Measurements from ENCODE around the gene KRT83. TPM values are rescaled to one million over a fixed set of nuclear protein-coding genes. Genes with fewer than 3 reads are reported as not detected.
"Not testable (repeated sequence)": the region's sequence is repeated elsewhere in the genome, so short reads cannot be mapped to it uniquely, and the experiment has no call there.

The KRT83 gene
- total RNA-seq, 1 experiment from 2014 or later: not detected

GRCh38 chr12:52308806-52309425 lies 12.3 kb downstream of the KRT83 start:
- DNase-seq (ENCODE audit: low spot score): no peak

- DNase-seq (ENCODE audit: low spot score): no peak
These were observed 13.1 kb downstream of the KRT83 start for GRCh38 chr12:52307836-52308805.

GRCh38 chr12:52306731-52307130 lies 14.5 kb downstream of the KRT83 start:
- no peak for DNase-seq (ENCODE audit: low spot score)

DNA sequence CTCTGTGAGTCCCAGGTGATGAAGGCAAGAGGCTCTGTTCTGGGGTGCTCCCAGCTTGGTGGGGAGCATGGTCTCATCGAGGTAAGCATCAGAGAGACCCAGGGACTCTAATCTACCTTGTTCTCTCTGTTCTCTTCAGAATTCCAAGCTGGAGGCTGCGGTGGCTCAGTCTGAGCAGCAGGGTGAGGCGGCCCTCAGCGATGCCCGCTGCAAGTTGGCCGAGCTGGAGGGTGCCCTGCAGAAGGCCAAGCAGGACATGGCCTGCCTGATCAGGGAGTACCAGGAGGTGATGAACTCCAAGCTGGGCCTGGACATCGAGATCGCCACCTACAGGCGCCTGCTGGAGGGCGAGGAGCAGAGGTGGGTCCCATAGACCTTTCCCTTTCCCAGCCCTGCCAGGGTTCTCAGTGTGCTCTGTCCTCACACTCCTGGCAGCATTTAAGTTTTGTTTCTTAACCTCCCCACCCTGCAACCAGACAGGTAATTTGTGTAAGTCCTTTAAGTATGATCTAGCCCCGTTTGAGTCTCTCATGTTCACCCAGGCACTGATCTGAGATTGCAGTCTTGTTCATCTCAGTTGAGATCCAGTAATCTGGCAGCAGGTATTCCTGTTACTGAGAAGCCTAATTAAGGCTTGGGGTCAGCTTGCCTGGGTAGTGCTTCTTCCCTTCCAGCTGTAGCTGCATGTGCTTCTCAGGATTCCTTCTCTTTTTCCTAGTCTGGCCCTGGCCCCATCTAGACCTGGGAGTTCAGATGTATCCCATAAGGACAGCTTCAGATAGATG lies 15.1 kb downstream of the KRT83 start:
- DNase-seq (ENCODE audit: low spot score): no peak

DNA sequence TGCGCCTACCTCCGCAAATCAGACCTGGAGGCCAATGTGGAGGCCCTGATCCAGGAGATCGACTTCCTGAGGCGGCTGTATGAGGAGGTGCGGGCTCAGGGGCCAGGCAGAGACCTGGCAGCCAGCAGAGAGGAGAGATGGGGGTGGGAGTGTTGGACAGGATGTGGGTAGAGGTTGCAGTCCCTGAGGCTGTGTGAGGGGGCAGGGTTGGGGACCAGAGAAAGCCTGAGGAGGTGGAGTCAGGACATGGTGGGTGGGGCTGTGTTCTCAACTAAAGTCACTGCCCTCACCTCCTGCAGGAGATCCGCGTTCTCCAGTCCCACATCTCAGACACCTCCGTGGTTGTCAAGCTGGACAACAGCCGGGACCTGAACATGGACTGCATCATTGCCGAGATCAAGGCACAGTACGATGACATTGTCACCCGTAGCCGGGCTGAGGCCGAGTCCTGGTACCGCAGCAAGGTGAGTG lies 16.2 kb downstream of the KRT83 start:
- peak; percentile 49 for DNase-seq (ENCODE audit: low spot score)

DNA sequence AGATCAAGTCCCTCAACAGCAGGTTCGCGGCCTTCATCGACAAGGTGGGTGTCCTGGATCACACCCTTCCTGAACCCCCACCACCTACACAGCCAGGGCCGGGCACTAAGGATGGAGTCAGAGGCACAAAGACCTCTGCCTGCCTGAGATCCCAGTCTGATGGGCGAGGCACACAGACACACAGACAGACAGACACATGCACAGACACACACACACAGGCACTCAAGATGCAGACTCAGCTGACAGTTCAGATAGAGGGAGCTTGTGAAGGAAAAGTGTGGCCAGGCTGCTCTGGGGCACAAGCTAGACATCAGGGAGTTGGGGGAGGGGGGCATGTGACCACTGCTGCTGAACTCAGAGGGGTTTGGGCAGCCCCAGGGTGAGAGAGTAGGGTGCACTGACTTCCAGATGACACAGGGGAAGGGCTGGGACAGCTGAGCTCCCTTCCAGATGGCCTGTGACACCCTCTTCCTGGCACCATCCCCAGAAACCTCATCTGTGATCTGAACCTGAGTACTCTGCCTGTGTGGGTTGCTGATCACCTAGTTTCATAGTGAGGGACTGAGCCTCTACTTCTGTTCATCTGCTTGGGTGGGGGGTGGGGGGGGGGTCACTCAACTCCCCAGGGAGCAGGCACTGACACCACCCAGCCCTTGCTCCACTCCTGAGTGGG lies 18.8 kb downstream of the KRT83 start:
- not testable (repeated sequence) for DNase-seq (ENCODE audit: low spot score)

DNA sequence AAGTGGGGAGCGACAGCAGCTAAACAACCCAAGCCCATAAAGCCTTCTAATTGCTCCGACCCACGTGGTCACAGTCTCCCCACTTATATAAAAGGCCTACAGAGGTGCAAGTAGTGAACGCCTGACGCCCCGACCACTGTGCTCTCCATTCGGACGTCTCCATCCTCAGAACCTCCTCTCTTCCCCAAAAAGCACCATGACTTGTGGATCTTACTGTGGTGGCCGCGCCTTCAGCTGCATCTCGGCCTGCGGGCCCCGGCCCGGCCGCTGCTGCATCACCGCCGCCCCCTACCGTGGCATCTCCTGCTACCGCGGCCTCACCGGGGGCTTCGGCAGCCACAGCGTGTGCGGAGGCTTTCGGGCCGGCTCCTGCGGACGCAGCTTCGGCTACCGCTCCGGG lies 19.5 kb downstream of the KRT83 start:
- DNase-seq (ENCODE audit: low spot score): not testable (repeated sequence)

DNA sequence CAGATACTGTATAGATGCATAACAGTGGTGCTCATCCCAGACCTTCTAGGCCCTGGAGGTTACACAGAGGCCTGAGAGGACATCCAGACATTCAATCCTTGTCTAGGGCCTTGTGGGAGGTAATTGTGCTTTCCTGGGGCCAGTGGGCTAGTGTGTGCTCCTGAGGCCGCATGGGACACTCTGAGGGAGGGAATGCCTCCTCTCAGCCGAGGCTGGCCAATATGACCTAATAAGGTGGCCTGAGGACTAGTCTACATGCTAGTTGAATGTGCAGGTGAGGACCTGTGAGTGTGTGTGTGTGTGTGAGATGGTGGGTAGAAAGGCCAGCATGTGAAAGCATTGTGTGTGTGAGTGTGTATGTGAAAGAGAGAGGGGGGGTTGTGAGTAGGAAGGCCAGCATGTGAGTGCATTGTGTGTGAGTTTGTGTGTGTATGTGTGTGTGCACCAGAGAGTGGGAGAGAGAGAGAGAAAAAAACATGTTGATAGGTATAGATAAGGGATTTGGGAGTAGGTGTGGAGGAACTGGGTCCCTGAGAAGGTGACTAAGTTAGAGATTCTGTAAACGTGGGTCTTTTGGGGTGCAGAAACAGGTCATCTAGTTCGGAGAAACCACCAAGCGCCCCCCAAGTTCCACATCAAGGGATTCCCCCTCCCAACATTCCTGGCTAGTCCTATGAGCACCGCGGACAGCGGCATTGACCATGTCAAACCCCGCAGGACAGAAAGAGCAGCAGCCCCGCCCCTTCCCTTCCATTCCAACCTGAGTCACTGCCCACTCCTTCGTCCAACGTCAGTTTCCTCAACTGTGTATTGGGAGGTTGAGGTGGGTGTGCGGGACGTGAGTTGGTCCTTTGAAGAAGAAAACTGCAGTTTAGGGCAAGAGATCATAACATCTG lies 20.2 kb downstream of the KRT83 start:
- no peak for DNase-seq (ENCODE audit: low spot score)

DNA sequence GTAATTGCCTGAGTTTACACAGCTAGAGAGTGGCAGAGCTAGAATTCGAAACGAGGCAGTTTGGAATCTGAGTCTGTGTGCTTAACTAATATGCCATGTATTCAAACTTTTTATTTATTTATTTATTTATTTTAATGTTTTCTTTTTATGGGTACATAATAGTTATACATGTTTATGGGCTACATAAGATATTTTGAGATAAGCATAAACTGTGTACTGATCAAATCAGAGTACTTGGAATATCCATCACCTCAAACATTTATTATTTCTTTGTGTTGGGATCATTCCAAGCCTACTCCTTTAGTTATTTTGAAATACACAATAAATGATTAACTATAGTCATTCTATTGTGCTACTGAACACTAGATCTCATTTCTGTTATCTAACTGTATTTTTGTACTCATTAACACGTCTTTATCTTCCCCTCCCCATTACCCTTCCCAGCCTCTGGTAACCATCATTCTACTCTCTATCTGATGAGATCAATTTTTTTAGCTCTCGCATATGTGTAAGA lies 22.5 kb downstream of the KRT83 start:
- no peak for DNase-seq (ENCODE audit: low spot score)

- no peak for DNase-seq (ENCODE audit: low spot score)
These were observed 24.5 kb downstream of the KRT83 start for GRCh38 chr12:52296572-52297215.

- DNase-seq (ENCODE audit: low spot score): no peak
These were observed 25.5 kb downstream of the KRT83 start for GRCh38 chr12:52295663-52296062.

DNA sequence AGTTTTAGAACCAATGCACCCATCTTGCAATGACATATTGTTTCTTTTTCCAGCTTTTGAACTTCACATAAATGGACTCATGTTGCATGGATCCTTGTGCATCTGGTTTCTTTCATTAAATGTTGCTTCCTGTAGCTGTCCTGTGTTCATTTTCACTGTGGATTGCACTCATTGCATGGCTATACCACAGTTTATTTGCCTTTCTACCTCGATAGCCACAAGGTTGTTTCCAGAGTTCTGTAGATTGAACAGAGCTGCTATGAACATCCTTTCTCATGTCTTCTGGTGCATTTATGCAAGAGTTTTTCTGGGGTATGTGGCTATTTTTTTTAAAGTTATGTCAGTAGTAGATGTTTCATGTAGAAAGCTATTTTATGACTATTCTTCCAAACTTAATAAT lies 26.4 kb downstream of the KRT83 start:
- DNase-seq (ENCODE audit: low spot score): no peak

- no peak for DNase-seq (ENCODE audit: low spot score)
These were observed 27.3 kb downstream of the KRT83 start for GRCh38 chr12:52293926-52294325.

- no peak for DNase-seq (ENCODE audit: low spot score)
These were observed 29.8 kb downstream of the KRT83 start, which contains the start of gene KRT81 for GRCh38 chr12:52291267-52291935. Gene KRT81 (minus strand): TSS chr12:52291534. CDS start chr12:52291465, 69 bp downstream.

DNA sequence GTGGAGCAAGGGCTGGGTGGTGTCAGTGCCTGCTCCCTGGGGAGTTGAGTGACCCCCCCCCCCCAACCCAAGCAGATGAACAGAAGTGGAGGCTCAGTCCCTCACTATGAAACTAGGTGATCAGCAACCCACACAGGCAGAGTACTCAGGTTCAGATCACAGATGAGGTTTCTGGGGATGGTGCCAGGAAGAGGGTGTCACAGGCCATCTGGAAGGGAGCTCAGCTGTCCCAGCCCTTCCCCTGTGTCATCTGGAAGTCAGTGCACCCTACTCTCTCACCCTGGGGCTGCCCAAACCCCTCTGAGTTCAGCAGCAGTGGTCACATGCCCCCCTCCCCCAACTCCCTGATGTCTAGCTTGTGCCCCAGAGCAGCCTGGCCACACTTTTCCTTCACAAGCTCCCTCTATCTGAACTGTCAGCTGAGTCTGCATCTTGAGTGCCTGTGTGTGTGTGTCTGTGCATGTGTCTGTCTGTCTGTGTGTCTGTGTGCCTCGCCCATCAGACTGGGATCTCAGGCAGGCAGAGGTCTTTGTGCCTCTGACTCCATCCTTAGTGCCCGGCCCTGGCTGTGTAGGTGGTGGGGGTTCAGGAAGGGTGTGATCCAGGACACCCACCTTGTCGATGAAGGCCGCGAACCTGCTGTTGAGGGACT lies 30.6 kb downstream of the KRT83 start:
- DNase-seq (ENCODE audit: low spot score): not testable (repeated sequence)

DNA sequence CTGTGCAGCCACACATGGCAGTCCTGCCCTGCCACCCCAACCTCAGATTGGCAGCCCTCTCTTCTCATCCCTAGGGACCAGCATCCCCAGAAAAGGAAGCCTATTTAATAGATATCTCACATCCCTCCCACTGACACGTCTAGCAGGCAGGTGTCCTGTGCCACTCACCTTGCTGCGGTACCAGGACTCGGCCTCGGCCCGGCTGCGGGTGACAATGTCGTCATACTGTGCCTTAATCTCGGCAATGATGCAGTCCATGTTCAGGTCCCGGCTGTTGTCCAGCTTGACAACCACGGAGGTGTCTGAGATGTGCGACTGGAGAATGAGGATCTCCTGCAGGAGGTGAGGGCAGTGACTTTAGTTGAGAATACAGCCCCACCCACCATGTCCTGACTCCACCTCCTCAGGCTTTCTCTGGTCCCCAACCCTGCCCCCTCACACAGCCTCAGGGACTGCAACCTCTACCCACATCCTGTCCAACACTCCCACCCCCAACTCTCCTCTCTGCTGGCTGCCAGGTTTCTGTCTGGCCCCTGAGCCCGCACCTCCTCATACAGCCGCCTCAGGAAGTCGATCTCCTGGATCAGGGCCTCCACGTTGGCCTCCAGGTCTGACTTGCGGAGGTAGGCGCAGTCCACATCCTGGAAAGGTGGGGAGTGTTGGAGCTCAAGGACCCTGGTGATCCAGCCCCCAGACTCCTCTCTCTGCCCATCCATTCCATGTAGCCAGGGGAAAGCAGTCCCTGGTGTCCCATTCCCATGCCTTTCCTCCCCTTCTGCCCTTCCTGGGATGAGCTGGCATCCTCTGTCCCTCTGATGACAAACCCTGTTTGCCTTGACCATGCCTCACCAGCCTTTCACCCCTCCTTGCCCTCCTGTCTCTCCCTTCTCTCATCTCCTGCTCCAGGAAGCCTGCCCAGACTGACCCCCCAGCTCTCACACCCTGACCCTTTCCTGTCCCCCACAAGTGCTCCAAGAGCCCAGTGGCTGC lies 33.1 kb downstream of the KRT83 start:
- peak; percentile 58 for DNase-seq (ENCODE audit: low spot score)
